Karpas-422 (cell line): ENCODE measurements around the gene HOXD1. TPM values are rescaled to one million over a fixed set of nuclear protein-coding genes. Genes with fewer than 3 reads are reported as not detected.

Experiments used
- DNase-seq: peaks from one replicate; pipeline ENCODE4 v3.0.0-alpha.2; 2015
- H2AFZ ChIP-seq: fragments of 200-600 bp; sonication (generic); 2 replicates; pipeline ENCODE4 v1.6.1; 2014; ENCODE audit warnings: antibody characterized with exemption, low read length, mixed read lengths
- H3K27ac ChIP-seq: fragments of 200-600 bp; sonication (generic); 2 replicates; pipeline ENCODE4 v1.5.1; 2014; ENCODE audit warnings: mild to moderate bottlenecking, low read length, moderate library complexity
- H3K27me3 ChIP-seq: fragments of 200-600 bp; sonication (generic); 2 replicates; pipeline ENCODE4 v1.6.1; 2014; ENCODE audit warnings: low read length, mixed read lengths
- H3K36me3 ChIP-seq: fragments of 200-600 bp; sonication (generic); 2 replicates; pipeline ENCODE4 v1.6.1; 2014; ENCODE audit warnings: low read length, mixed read lengths; ENCODE audit not compliant: insufficient read depth
- H3K4me1 ChIP-seq: fragments of 200-600 bp; sonication (generic); 2 replicates; pipeline ENCODE4 v1.6.1; 2014; ENCODE audit warnings: mild to moderate bottlenecking, low read length, mixed read lengths
- H3K4me2 ChIP-seq: fragments of 200-600 bp; sonication (generic); 2 replicates; pipeline ENCODE4 v1.6.1; 2014; ENCODE audit warnings: low read length, low read depth, mild to moderate bottlenecking; ENCODE audit not compliant: poor library complexity, severe bottlenecking
- H3K4me3 ChIP-seq: fragments of 200-600 bp; sonication (generic); 2 replicates; pipeline ENCODE4 v1.5.1; 2014; ENCODE audit warnings: mild to moderate bottlenecking, antibody characterized with exemption, low read length, mixed read lengths
- H3K79me2 ChIP-seq: fragments of 200-600 bp; sonication (generic); 2 replicates; pipeline ENCODE4 v1.6.1; 2014; ENCODE audit warnings: mild to moderate bottlenecking, low read length, mixed read lengths
- H3K9ac ChIP-seq: fragments of 200-600 bp; sonication (generic); 2 replicates; pipeline ENCODE4 v1.6.0; 2014; ENCODE audit warnings: low read length
- H3K9me2 ChIP-seq: fragments of 200-600 bp; sonication (generic), shearing (Covaris generic); replicated peaks from 2 replicates; pipeline ENCODE4 v1.6.0; 2014; ENCODE audit warnings: mild to moderate bottlenecking, low read length, moderate library complexity; ENCODE audit not compliant: insufficient read depth
- H3K9me3 ChIP-seq: fragments of 300-700, 200-600 bp; sonication (generic); 2 replicates; pipeline ENCODE4 v1.6.1; 2014; ENCODE audit warnings: low read length, mixed read lengths
- H4K20me1 ChIP-seq: fragments of 200-600 bp; sonication (generic); 2 replicates; pipeline ENCODE4 v1.6.1; 2014; ENCODE audit warnings: mild to moderate bottlenecking, antibody characterized with exemption, low read length, low read depth; ENCODE audit not compliant: insufficient read depth
- total RNA-seq: library from RNA; depleted of rRNA; stranded (reverse); fragments of >200 nt; shearing (Covaris generic); gene quantifications from 2 replicates; pipeline ENCODE4 v1.2.3, GENCODE V29; 2014; ENCODE audit warnings: low replicate concordance

HOXD1 gene
- total RNA-seq, 1 experiment from 2014 or later, result not detected

DNA sequence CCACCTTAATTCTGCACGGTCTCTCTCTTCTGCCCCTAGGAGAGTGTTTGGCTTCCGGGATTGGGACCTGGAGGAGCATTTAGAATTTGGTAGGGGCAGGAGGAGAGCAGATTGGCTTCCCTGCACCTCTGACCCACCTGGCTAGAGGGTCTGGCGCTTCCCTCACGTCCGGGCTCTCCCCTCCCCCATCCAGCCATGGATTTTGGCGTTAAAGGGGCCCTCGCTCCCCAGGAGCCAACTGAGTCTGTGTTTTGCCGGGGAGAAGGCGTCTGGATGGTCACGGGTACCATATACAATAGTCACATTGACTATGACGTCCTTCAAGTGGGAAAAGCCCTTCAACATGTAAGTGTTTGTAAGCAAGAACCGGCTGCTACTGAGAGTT lies 24.8 kb upstream of the HOXD1 start:
- no peaks in the 10 kb centered on the region for H3K27me3 ChIP-seq
- H3K4me3 ChIP-seq, result no peak overlapping the region
- H3K9me3 ChIP-seq, result no peaks in the 10 kb centered on the region
- H3K36me3 ChIP-seq, result no peaks in the 10 kb centered on the region
- no peaks in the 10 kb centered on the region for H4K20me1 ChIP-seq
- H3K4me1 ChIP-seq, result no peaks in the 10 kb centered on the region
- no peak overlapping the region for H3K4me2 ChIP-seq
- no peak overlapping the region for H3K27ac ChIP-seq
- no peaks in the 10 kb centered on the region for H3K9me2 ChIP-seq
- DNase-seq, result no peak
- H3K9ac ChIP-seq, result no peak overlapping the region
- H3K79me2 ChIP-seq, result no peaks in the 10 kb centered on the region
- no peak overlapping the region for H2AFZ ChIP-seq

DNA sequence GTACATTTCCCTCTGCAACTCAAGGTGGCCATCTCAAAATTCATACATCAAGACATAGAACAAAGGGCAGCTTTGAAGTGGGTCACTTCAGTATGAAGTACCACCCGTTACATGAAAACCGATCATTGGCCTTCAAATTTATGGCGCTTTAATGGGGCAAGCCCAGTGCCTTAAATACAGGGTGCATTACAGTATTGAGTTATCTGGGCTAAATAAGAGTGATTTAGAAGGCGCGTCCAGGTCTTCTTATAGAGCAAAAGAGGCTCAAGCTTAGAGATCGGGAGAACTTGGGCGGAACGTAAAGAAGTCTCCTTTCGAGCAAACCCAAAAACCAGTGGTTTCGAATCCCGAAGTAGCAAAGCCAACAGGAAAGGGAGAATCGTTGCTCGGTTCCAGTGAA lies 24.3 kb upstream of the HOXD1 start:
- Histone ChIP-seq H3K27me3 (no peaks in the 10 kb centered on the region), H3K36me3 (no peaks in the 10 kb centered on the region), H3K27ac (no peak overlapping the region), H2AFZ (no peak overlapping the region), H4K20me1 (no peaks in the 10 kb centered on the region), H3K9me3 (no peaks in the 10 kb centered on the region), H3K4me2 (no peak overlapping the region), H3K4me1 (no peaks in the 10 kb centered on the region), H3K4me3 (no peak overlapping the region), H3K9ac (no peak overlapping the region), H3K9me2 (no peaks in the 10 kb centered on the region), H3K79me2 (no peaks in the 10 kb centered on the region)
- no peak for DNase-seq

DNA sequence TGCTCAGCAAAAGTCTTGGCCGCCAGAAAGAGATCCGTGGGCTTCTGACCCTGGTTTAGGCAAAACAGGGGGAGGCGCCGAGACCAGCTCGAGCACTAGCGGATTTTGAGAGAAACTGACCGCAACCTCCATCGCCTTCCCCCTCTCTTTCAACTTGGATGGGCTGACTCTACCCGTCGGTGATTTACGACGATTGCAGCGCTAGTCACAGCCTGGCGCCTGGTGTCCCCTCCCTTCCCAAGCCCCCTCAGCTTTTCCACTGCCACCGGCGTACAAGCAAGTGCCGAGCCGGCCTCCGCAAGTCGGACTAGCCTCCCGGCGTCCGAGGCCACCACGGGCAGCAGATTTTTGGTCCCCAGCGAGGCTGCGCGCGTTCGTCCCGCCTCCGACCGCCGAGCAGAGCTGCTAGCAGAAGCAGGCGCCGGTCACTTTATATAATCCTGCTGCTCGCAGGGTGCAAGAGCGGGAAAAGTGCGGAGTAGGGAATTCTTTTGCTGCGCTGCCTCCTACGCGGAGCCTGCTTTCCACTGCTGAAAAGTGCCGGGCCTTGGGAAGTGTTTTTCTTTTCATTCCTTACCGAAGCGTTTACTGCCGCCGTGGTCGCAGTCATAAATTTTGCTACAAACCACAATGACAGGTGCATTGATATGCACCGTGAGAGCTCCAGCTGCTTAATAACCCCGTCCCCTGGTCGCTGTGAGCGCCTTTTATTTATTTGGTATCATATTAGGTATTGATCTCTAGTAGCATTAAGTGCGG lies 23.7 kb upstream of the HOXD1 start:
- no peaks in the 10 kb centered on the region for H4K20me1 ChIP-seq
- no peak for DNase-seq
- H3K36me3 ChIP-seq, result no peaks in the 10 kb centered on the region
- H3K9me2 ChIP-seq, result no peaks in the 10 kb centered on the region
- H2AFZ ChIP-seq, result no peak overlapping the region
- no peaks in the 10 kb centered on the region for H3K79me2 ChIP-seq
- H3K9me3 ChIP-seq, result no peaks in the 10 kb centered on the region
- no peaks in the 10 kb centered on the region for H3K4me1 ChIP-seq
- no peaks in the 10 kb centered on the region for H3K27me3 ChIP-seq
- no peak overlapping the region for H3K9ac ChIP-seq
- H3K4me2 ChIP-seq, result no peak overlapping the region
- H3K4me3 ChIP-seq, result no peak overlapping the region
- H3K27ac ChIP-seq, result no peak overlapping the region

DNA sequence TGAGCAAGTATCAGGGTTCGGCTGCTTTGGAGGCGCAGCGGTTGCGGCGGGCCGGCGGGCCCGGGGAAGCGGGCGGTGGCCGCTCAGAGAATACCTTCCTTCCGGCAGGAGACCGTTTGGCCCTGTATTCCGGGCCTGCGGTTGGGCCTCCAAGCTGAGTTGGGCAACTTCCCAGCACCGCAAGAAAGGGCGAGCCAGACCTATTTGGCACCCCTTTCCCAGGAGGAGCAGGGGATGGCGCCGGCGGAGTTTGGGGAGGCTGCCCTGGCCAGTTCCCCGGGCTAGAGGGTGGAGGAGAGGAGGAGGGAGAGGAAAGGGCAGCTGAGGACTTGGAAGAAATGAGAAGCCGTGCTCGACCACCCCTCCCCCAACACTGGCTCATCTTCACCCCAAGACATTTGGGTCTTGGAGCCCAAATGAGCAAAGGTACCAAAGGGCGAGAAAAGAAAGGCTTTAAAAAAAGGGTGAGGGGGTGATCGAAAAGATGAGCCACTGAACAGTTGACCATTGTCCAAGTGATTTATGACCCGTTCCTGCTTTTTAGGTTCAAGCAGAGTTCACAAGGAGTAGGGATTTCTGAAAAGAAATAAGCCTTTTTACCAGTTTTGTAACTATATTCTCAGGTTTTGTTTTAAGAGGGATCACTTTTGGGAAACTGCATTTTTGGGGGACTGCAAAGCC lies 23.0 kb upstream of the HOXD1 start:
- no peak overlapping the region for H3K4me3 ChIP-seq
- no peaks in the 10 kb centered on the region for H3K36me3 ChIP-seq
- H3K79me2 ChIP-seq, result no peaks in the 10 kb centered on the region
- DNase-seq, result no peak
- H2AFZ ChIP-seq, result no peak overlapping the region
- H3K9ac ChIP-seq, result no peak overlapping the region
- H3K27ac ChIP-seq, result no peak overlapping the region
- H4K20me1 ChIP-seq, result no peaks in the 10 kb centered on the region
- H3K27me3 ChIP-seq, result no peaks in the 10 kb centered on the region
- H3K4me2 ChIP-seq, result no peak overlapping the region
- H3K9me3 ChIP-seq, result no peaks in the 10 kb centered on the region
- H3K4me1 ChIP-seq, result no peaks in the 10 kb centered on the region
- no peaks in the 10 kb centered on the region for H3K9me2 ChIP-seq

DNA sequence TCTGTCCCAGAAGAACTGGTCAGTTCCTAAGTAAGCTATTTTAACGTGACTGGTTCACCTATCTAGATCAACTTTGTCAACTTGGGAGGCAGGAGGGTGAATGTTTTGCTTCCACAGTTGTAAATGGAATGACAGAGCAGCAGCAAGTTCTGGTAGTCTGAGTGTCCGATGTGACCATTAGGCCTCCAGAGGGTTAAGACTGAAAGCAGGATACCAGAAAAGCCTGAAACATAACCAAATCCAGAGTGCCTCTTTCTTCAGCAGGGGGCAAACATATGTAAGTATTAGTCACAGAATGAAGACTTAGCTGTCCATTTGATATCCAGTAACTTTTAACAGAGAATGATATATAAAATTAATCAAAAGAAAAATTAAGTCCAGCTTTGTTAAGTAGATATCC lies 22.2 kb upstream of the HOXD1 start:
- Histone ChIP-seq H3K36me3 (no peaks in the 10 kb centered on the region), H3K9ac (no peak overlapping the region), H3K4me3 (no peak overlapping the region), H3K9me2 (no peaks in the 10 kb centered on the region), H3K9me3 (no peaks in the 10 kb centered on the region), H2AFZ (no peak overlapping the region), H4K20me1 (no peaks in the 10 kb centered on the region), H3K4me1 (no peaks in the 10 kb centered on the region), H3K27me3 (no peaks in the 10 kb centered on the region), H3K27ac (no peak overlapping the region), H3K79me2 (no peaks in the 10 kb centered on the region), H3K4me2 (no peak overlapping the region)
- DNase-seq, result no peak

DNA sequence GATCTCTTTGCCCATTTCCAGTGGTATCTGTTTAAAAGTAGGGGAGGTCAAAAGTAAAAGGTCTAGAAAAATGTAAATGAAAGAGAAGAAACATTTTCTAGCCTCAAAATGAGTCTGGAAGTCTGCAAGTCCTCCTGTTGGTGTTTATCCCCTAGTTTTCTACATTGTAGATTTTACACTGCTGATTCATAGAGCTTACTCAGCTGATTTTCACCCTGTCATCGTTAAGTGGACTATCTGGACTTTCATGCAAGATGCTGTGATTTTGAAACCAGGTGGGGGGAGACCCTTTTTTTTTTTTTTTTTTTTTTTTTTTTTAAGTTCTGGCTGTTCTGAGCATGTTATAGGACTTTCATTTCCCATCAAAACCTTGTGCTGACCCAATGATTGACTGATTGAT lies 21.1 kb upstream of the HOXD1 start:
- H3K36me3 ChIP-seq, result no peaks in the 10 kb centered on the region
- no peak overlapping the region for H3K4me3 ChIP-seq
- DNase-seq, result no peak
- no peaks in the 10 kb centered on the region for H3K9me2 ChIP-seq
- no peaks in the 10 kb centered on the region for H3K9me3 ChIP-seq
- no peaks in the 10 kb centered on the region for H3K79me2 ChIP-seq
- no peak overlapping the region for H3K4me2 ChIP-seq
- no peak overlapping the region for H3K9ac ChIP-seq
- H3K27me3 ChIP-seq, result no peaks in the 10 kb centered on the region
- H4K20me1 ChIP-seq, result no peaks in the 10 kb centered on the region
- H2AFZ ChIP-seq, result no peak overlapping the region
- no peaks in the 10 kb centered on the region for H3K4me1 ChIP-seq
- no peak overlapping the region for H3K27ac ChIP-seq

DNA sequence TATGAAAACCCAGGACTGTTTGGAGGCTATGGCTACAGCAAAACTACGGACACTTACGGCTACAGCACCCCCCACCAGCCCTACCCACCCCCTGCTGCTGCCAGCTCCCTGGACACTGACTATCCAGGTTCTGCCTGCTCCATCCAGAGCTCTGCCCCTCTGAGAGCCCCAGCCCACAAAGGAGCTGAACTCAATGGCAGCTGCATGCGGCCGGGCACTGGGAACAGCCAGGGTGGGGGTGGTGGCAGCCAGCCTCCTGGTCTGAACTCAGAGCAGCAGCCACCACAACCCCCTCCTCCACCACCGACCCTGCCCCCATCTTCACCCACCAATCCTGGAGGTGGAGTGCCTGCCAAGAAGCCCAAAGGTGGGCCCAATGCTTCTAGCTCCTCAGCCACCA lies 19.3 kb upstream of the HOXD1 start:
- Histone ChIP-seq H3K9me2 (no peaks in the 10 kb centered on the region), H3K9me3 (no peaks in the 10 kb centered on the region), H3K27ac (no peak overlapping the region), H3K4me2 (no peak overlapping the region), H2AFZ (no peak overlapping the region), H4K20me1 (no peaks in the 10 kb centered on the region), H3K79me2 (no peaks in the 10 kb centered on the region), H3K27me3 (no peaks in the 10 kb centered on the region), H3K4me1 (peaks cover 8% of the 10 kb centered on the region), H3K36me3 (no peaks in the 10 kb centered on the region), H3K4me3 (no peak overlapping the region), H3K9ac (no peak overlapping the region)
- no peak for DNase-seq

DNA sequence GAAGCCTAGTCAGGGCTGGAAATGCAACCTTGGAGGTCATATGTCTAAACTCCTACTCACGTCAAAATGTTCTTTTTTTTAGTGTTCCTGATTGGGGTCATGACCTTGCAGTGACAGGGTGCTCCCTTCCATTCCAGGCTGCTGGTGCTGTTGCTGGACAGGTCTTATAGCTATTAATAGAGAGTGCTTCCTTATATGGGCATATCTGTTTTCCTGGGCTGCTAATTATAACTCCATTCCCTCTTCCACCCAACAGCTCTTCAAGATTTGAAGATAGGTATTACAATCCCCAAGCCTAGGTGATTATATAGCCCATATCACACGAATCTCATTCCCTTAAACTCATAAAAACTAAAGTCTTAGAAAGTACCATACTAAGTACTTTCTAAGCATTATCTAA lies 18.8 kb upstream of the HOXD1 start:
- Histone ChIP-seq H3K27me3 (no peaks in the 10 kb centered on the region), H3K9me2 (no peaks in the 10 kb centered on the region), H3K36me3 (no peaks in the 10 kb centered on the region), H3K4me1 (peaks cover 14% of the 10 kb centered on the region), H3K4me2 (no peak overlapping the region), H3K27ac (no peak overlapping the region), H3K79me2 (no peaks in the 10 kb centered on the region), H2AFZ (no peak overlapping the region), H3K9ac (no peak overlapping the region), H3K4me3 (no peak overlapping the region), H4K20me1 (no peaks in the 10 kb centered on the region), H3K9me3 (no peaks in the 10 kb centered on the region)
- no peak for DNase-seq
